Measurements from ENCODE around the gene MAPK11.

MAPK11 gene

GRCh38 chr22:50283821-50284220 lies 13.6 kb upstream of the MAPK11 start:
- no peak for TF ChIP-seq CTCF (IDR thresholded peaks at IDR 0.05; ENCODE audit: borderline replicate concordance, control extremely low read depth, extremely low read depth, insufficient read depth, missing control alignments)
- in situ Hi-C loops (cut with MboI; ENCODE audit: low sequenced_read_pairs, unreplicated experiment), result no loop called here
- no peak for DNase-seq (ENCODE audit: low spot score)

GRCh38 chr22:50282361-50283155 lies 12.4 kb upstream of the MAPK11 start:
- in situ Hi-C loops (cut with MboI; ENCODE audit: low sequenced_read_pairs, unreplicated experiment), result no loop called here
- no peak for TF ChIP-seq CTCF (IDR thresholded peaks at IDR 0.05; ENCODE audit: borderline replicate concordance, control extremely low read depth, extremely low read depth, insufficient read depth, missing control alignments)
- no peak for DNase-seq (ENCODE audit: low spot score)

GRCh38 chr22:50281957-50282356 lies 11.8 kb upstream of the MAPK11 start:
- in situ Hi-C loops (cut with MboI; ENCODE audit: low sequenced_read_pairs, unreplicated experiment), result no loop called here
- DNase-seq (ENCODE audit: low spot score), result no peak
- TF ChIP-seq CTCF (IDR thresholded peaks at IDR 0.05; ENCODE audit: borderline replicate concordance, control extremely low read depth, extremely low read depth, insufficient read depth, missing control alignments), result no peak

GRCh38 chr22:50281384-50281760 lies 11.2 kb upstream of the MAPK11 start:
- in situ Hi-C loops (cut with MboI; ENCODE audit: low sequenced_read_pairs, unreplicated experiment), result no loop called here
- no peak for DNase-seq (ENCODE audit: low spot score)
- no peak for TF ChIP-seq CTCF (IDR thresholded peaks at IDR 0.05; ENCODE audit: borderline replicate concordance, control extremely low read depth, extremely low read depth, insufficient read depth, missing control alignments)

- no peak for TF ChIP-seq CTCF (IDR thresholded peaks at IDR 0.05; ENCODE audit: borderline replicate concordance, control extremely low read depth, extremely low read depth, insufficient read depth, missing control alignments)
- in situ Hi-C loops (cut with MboI; ENCODE audit: low sequenced_read_pairs, unreplicated experiment), result no loop called here
Observed at GRCh38 chr22:50280708-50281383, 10.7 kb upstream of the MAPK11 start.

GRCh38 chr22:50280022-50280707 lies 10.0 kb upstream of the MAPK11 start:
- in situ Hi-C loops (cut with MboI; ENCODE audit: low sequenced_read_pairs, unreplicated experiment), result no loop called here
- no peak for DNase-seq (ENCODE audit: low spot score)
- no peak for TF ChIP-seq CTCF (IDR thresholded peaks at IDR 0.05; ENCODE audit: borderline replicate concordance, control extremely low read depth, extremely low read depth, insufficient read depth, missing control alignments)

More at GRCh38 chr22:50280708-50281383, 10.7 kb upstream of the MAPK11 start:
- DNase-seq (ENCODE audit: low spot score), result no peak
